Esophagus (tissue), 2 donors: ENCODE measurements around the gene PLA2R1. TPM values are rescaled to one million over a fixed set of nuclear protein-coding genes. Genes with fewer than 3 reads are reported as not detected.

ENCODE experiments used
- H3K27ac ChIP-seq, 2 donors: one replicate each; pipeline ENCODE4 v1.5.1; 2013; ENCODE audit warnings: low read depth in 2 of 2, mild to moderate bottlenecking in 2 of 2, inconsistent platforms in 1 of 2, low read length in 1 of 2, moderate library complexity in 1 of 2
- H3K27me3 ChIP-seq, 2 donors: one replicate each; pipeline ENCODE4 v1.6.1; 2013; ENCODE audit warnings: low read length in 2 of 2, control low read depth in 1 of 2, mild to moderate bottlenecking in 1 of 2; ENCODE audit not compliant: insufficient read depth in 2 of 2, control insufficient read depth in 1 of 2
- H3K36me3 ChIP-seq, 2 donors: one replicate each; pipeline ENCODE4 v1.6.1; 2013; ENCODE audit warnings: low read length in 1 of 2; ENCODE audit not compliant: control insufficient read depth in 2 of 2, insufficient read depth in 2 of 2
- H3K4me1 ChIP-seq, 2 donors: one replicate each; pipeline ENCODE4 v1.6.1; 2013; ENCODE audit warnings: low read length in 1 of 2; ENCODE audit not compliant: control insufficient read depth in 2 of 2, insufficient read depth in 2 of 2
- H3K4me3 ChIP-seq, 2 donors: one replicate each; pipeline ENCODE4 v1.5.1; 2013; ENCODE audit warnings: low read length in 2 of 2, mild to moderate bottlenecking in 2 of 2, low read depth in 1 of 2, moderate library complexity in 1 of 2
- H3K9me3 ChIP-seq, 2 donors: one replicate each; pipeline ENCODE4 v1.6.1; 2013; ENCODE audit warnings: mild to moderate bottlenecking in 2 of 2, low read depth in 1 of 2, low read length in 1 of 2, moderate library complexity in 1 of 2; ENCODE audit not compliant: control insufficient read depth in 2 of 2, insufficient read depth in 1 of 2
- WGBS, 2 donors: extraction: QIAGEN DNeasy Blood & Tissue Kit; methylation state at CpG; one replicate each; pipeline ENCODE4 v1.1.7; 2013; 5-methylcytosine and 5-hydroxymethylcytosine counted together
- polyA plus RNA-seq, 2 donors: library from polyadenylated mRNA; stranded (reverse); fragments of 200-250 nt; gene quantifications; one replicate each; pipeline ENCODE4 v1.2.3, GENCODE V29; 2013
- donor health status: healthy with polysubstance abuse.
- donor health status: Bipolar disorder and iron deficiency.

The PLA2R1 gene
- polyA plus RNA-seq, 2 donors: 3.8 to 6.2 TPM

DNA sequence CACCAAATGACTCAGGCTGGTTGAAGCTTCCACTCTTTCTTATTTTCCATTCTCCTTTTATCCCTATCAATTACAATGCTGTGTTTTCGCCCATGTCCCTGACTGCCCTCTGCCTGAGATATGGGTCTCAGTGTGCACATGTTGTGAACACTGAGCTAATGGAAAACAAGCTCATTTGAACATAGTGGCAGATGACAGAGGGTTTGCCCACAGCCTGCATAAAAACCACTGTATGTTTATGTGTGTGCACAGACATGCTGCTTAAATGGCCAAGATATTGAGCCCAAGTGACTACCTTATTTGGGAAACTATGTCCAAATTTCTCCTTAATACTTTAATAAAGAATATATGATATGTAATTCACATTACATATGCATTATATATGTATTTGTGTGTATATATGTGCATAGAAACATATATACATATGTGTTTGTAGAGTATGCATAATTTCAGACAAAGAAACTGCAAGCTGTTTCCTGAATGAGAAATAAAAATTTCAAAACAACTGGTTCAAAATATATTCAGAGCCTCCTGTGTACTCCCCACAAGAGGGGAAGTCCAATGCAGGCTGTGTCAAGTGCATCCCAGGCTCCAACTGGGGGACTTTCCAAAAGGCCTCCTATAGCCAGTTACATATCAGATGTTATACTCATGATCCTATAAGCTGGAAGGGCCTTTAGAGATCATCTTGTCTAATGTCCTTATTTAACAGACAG lies 171.7 kb downstream of the PLA2R1 start:
- no peaks in the 10 kb centered on the region for H3K36me3 ChIP-seq
- H3K4me1 ChIP-seq: no peaks in the 10 kb centered on the region
- H3K9me3 ChIP-seq: no peaks in the 10 kb centered on the region
- WGBS, 2 donors: 94 to 97% methylated on average over 1 of the region's 1 CpG
- H3K27ac ChIP-seq: no peak overlapping the region
- H3K4me3 ChIP-seq: no peak overlapping the region
- H3K27me3 ChIP-seq: no peaks in the 10 kb centered on the region

DNA sequence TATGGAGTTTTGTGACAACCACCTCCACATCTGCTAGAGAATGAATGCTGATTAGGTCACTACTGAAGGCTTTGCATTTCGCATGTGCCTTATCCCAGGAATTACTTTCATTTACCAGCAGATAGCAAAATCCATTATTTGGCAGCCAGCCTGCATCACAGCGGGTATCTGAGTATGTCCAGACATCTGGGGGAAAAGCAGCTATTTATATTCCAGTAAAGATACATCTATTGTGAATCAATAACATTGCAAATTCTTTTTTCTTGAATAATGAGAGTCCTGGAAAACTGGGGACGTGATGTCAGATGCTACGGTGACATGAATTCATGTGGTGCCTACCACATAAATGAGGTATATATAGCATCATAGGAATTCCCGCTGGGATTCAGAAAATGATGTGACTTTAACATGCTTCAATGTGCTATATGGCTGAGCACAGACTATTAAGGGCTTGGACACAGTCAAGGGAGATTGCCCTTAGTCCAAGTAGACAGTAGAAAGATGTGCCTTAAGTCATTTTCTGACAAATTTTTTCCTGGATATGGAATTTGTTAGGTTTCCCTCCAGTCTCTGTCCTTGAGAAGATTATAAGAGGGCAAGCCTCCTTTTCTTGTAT lies 180.2 kb downstream of the PLA2R1 start:
- no peaks in the 10 kb centered on the region for H3K27me3 ChIP-seq
- H3K27ac ChIP-seq: no peak overlapping the region
- no peaks in the 10 kb centered on the region for H3K9me3 ChIP-seq
- 83 to 89% methylated on average over 5 of the region's 5 CpGs for WGBS, 2 donors
- peaks cover 0 to 4% of the 10 kb centered on the region in 2 donors for H3K36me3 ChIP-seq
- no peaks in the 10 kb centered on the region for H3K4me1 ChIP-seq
- no peak overlapping the region for H3K4me3 ChIP-seq

Other genes starting within 250 kb of the PLA2R1 start
- 1 to 10 TPM; 1.9 to 2.1 TPM for gene LY75, start 157.9 kb downstream of the PLA2R1 start, polyA plus RNA-seq
- 10 to 100 TPM in 1 of 2 donors, 1 to 10 TPM in 1; 9.1 to 10.6 TPM for gene ITGB6, start 137.7 kb upstream of the PLA2R1 start, polyA plus RNA-seq